DMS53 (cell line): Measurements from ENCODE around the gene NDUFAF4.

Experiments used
- DNase-seq: peaks from one replicate; lab custom pipeline; 2025; lab: John Stamatoyannopoulos, UW

Gene NDUFAF4

GRCh38 chr6:96897396-96898240 lies at the start of gene NDUFAF4:
TSS of gene NDUFAF4 (minus strand) at chr6:96897891. CDS start at chr6:96897801, 90 bp downstream.
- peak; percentile 96 for DNase-seq

DNA sequence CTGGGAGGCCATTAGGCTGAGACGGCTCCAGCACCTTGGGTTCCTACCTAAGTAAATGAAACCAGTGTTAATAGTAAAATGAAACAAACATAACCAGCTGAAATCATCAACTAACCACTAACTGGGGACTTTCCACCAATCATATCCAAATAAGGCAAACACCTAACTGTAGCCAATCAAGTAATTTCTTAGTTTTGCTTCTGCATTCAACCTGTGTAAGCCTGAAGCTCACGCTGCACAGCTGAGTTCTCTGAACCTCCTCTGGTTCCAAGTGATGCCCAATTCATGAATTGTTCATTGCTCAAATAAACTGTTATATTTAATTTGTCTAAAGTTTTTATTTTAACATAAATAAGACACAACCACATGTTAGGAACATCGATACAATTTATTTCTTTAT lies 49.4 kb upstream of the NDUFAF4 start:
- no peak for DNase-seq

DNA sequence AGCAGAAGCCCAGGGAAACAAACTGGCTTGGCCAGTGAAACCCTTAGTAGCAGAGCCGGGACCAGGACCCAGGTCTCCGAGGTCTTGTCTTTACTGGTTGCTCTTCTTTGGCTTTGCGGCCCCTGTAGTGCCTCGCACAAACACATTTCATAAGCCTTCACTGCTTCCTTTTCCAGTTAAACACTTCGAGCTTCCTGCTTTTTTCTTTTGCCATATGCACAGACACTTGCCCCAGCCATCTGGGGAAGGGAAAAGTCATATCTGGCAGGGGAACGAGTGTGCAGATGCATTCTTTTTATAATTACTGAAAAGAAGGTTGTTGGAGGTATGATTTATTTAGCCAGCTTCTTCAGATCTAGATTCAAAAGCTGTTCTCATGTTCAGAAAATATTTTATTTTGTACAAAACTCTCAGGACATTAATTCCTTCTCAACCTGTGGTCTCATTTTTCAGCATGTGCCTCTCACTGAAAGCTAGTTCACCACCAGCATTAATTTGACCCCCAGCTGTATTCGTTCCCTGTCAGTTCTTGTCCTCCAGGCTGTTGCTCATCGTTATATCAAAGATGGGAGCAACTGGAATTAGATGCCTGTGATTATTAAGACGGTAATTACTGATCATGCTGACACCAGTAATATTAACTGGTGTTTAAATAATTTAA lies 46.0 kb upstream of the NDUFAF4 start:
- DNase-seq: no peak

GRCh38 chr6:96942676-96943075 lies 45.0 kb upstream of the NDUFAF4 start:
- no peak for DNase-seq

GRCh38 chr6:96940322-96940721 lies 42.6 kb upstream of the NDUFAF4 start:
- no peak for DNase-seq

DNA sequence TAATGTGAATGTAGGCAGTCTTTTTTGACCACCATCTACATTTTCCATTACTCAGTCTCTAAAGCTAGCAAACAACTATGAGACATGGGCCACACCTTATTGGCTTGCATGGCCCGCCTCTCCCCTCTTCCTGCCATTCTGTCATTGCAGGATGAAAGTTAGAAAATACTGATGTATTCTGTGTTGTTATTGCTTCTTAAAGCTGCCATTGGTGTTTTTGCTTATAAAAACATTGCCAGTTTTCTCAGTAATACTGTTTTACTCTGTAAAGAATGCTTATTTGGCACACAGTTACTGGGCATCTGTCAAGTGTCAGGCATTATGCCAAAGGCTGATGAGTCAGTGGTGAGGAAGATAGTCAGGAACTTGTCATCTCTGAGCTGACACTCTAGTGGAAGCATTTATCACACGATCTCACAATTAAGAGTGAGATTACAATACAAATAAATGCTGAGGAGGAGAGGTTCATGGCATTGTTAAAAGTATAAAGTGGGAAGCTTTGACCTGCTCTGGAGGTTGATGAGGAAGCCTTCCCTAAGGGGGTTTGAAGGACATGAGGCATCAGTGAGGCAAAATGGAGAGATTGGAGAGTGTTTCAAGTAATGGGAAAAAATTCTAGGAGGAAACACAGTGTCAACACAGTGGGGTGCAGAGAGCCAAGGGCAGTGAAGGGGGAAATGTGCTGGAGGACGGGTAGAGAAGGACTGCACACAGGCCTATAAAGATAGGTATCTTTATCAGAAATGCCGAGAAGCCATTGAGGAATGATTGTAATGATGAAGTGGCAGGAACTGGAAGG lies 41.5 kb upstream of the NDUFAF4 start:
- peak; percentile 78 for DNase-seq

DNA sequence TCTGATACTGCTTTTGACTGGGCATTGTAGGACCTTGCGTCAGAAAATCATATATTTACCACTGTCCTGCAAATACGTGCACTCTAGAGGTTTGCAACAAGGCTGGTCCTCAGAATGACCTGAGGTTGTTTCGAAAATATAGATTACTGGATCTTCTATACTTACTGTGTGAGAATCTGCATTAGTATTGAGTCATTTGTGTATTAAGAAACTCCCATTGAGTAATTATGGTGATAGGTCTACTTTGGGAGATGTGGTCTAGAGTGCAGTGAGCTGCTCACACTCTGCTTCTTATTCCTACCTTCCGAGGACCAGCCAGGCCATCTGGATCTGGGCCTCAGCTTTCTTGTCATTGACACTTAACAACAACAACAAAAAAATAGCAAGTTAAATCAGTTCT lies 36.4 kb upstream of the NDUFAF4 start:
- no peak for DNase-seq

- DNase-seq: no peak
These were observed 33.5 kb upstream of the NDUFAF4 start for GRCh38 chr6:96931198-96931597.

GRCh38 chr6:96929741-96930140 lies 32.0 kb upstream of the NDUFAF4 start:
- DNase-seq: no peak

DNA sequence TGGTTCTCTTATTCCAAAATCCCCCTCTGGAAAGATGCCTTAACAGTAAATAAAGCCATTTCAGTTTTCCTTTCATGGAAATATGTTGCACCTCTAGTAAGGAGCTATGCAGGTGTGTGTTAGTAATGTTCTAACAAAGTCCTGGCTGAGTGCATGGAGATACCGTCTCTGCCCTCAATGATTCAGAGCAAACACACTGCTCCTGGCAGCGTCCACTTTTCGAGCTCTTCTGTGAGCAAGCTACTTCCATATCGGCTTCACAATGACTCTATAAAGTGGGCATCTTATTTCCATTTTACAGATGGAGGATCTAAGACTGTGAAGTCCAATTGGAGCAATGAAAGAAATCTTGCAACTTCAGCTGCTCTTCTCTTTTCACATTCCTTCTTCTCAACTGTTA lies 30.0 kb upstream of the NDUFAF4 start:
- no peak for DNase-seq

DNA sequence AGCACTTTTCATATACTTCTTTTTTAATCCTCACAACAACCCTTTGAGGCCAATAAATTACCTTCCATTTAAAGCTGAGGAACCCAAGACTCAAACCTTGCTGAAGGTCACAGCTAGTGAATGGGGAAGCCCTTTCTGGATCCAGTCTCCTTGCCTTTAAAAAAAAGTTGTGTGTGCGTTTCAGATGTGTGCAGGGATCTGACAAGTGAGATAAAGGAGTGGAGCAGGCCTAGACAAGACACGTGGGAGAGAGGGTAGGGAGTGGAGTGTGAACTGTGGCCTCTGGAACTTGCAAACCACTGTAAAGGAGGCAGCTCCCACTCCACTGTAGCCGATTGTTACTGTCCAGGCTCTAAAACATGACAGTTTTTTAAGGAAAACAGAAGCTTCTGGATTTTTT lies 28.7 kb upstream of the NDUFAF4 start:
- no peak for DNase-seq

- DNase-seq: no peak
These were observed 27.6 kb upstream of the NDUFAF4 start for GRCh38 chr6:96925290-96925687.

DNA sequence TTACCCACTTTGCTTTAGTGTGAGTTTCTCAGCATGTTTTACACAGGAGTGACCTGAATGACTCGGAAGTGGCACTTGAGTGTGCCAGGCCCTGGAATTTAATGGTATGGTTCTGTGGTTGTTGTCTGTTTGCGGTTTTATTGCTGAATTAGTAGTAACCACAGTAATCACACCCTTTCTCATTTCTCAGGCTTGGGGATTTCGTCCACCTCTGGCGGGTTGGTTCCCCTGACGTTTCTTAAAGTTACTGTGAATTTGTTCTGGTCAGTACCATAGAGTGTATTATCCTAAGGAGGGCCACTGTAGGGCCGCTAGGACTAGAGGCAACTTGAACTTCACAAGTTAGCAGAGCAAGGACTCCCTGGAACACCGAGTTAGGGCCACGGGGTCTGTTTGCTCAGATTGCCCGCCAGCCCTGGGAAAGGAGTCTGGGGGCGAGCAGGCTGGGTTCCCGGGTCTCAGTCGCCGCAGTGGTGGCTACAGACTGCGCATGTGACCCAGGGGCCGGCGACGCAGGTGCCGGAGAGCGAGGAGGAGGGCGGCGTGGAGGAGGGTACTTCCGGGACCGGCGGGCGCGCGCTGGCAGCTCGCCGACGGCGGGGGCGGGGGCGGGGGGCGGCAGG lies 26.3 kb upstream of the NDUFAF4 start:
- DNase-seq: peak; percentile 60

- DNase-seq: no peak
These were observed 25.7 kb upstream of the NDUFAF4 start for GRCh38 chr6:96923400-96923799.

DNA sequence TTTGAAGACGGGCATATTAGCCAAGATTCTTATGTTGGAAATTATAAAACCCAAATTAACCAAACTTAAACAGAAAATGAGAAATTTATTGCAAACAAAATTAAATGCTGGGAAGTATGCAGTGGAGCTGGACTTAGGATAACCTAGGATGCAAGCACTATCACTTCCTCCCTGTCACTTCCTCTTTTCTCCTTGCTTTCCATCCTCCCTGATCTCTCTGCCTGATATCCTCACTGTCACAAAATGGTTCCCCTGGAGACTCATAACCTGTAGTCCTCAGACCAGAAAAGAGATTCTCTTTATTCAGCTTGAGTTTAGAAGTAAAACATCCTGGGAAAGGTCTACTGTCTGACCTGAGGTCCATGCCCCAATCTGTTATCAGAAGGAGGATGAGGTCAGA lies 19.4 kb upstream of the NDUFAF4 start:
- DNase-seq: no peak

DNA sequence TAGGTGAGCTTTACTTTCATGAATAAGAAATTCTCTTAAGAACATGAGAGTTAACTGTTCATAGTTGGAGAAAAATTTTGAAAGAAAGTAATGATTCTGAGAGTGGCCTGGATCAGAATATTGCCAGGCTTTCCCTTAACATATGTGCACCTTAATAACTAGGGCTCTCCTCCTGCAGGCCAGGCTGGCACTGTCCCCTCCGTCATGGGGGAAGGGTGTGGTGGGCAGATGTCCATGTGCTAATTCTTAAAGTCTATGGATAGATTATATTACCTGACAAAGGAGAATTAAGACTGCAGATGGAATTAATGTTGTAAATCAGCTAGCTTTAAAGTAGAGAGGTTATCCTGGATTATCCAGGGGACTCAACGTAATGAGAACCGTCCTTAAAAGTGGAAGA lies 15.9 kb upstream of the NDUFAF4 start:
- DNase-seq: no peak

DNA sequence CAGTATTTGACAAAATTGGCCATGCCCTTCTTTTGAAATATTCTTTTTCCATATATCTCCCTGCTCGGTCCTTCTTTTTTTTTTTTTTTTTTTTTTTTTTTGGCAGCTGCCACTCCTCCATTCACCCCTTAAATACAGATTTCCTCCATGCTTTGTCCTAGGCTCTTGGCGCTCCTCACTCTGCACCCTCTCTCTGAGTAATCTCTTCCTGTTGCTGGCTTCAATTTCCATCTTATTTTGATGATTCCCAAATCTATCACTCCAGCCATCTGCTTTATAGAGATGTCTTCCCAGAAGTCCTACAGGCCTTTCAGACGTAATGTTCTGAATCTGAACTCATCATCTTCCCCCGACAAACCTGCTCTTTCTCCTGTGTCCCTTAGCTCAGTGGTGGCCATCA lies 14.1 kb upstream of the NDUFAF4 start:
- DNase-seq: no peak

GRCh38 chr6:96911171-96911570 lies 13.5 kb upstream of the NDUFAF4 start:
- no peak for DNase-seq

DNA sequence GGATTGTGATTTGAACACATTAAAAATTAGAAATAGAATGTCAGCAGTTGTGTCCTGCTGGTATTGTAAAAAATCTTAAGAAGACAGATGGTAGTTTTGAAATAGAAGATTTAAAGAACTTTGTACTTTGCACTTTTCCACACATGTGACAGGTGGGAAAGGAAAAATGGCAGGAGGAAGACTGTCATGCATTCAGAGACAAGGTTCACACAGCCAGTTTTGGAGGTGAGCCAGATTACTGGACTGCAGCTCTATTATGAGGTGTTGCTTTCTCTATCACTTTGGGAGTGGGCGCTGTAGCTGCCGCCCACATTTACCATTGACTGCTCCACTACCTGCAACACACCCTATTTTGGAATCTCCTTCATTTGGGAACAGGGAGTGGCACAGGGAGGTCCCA lies 12.1 kb upstream of the NDUFAF4 start:
- no peak for DNase-seq

GRCh38 chr6:96907498-96907897 lies 9.8 kb upstream of the NDUFAF4 start:
- no peak for DNase-seq

GRCh38 chr6:96900873-96901272 lies 3.2 kb upstream of the NDUFAF4 start:
- no peak for DNase-seq

DNA sequence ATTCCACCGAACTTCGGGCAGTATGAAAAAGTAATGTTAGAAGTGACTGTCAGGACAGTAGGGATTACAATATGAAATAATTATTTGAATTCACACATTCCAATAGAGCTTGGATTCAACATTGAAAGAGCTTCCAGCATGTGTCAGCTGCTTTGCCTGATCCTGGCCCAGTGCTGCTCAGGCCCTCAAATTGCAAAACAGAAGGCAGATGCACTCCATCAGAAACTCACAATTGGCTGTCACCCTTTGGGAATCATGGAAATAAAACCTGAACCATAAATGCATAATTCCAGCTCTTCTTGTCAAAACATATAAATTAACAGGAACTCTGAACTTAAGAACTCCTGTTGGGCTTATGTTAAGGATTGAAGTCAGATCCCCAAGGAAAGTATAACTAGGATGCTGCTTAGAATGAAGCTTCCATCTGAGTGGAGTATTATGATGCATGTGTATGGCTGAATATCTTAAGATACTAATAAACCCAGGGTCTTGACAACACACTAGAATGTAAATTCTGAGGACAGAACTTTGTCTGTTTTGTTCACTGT lies 1.8 kb upstream of the NDUFAF4 start:
- DNase-seq: no peak
